CD14-positive monocyte (primary cell): Measurements from ENCODE around the gene OSGEP. TPM values are rescaled to one million over a fixed set of nuclear protein-coding genes. Genes with fewer than 3 reads are reported as not detected.
A peak's percentile ranks its signal among the peaks of the same experiment; 100 is the strongest.

ENCODE experiments used
- DNase-seq, 3 donors: peaks; one replicate each; pipeline ENCODE4 v3.0.0-alpha.2; 2011 to 2022
- H2AFZ ChIP-seq: 2 replicates; pipeline ENCODE4 v1.6.0; 2012; ENCODE audit warnings: mild to moderate bottlenecking, low read depth, low read length, inconsistent platforms; ENCODE audit not compliant: insufficient read depth, poor library complexity, severe bottlenecking
- H3K27ac ChIP-seq, 2 donors: 1 replicate in 1 of 2; 2 replicates in 1 of 2; pipeline ENCODE4 v1.5.1; 2012 to 2013; ENCODE audit warnings: low read length in 2 of 2, control low read depth in 1 of 2, inconsistent platforms in 1 of 2, low read depth in 1 of 2, mild to moderate bottlenecking in 1 of 2
- H3K27me3 ChIP-seq, 2 donors: one replicate each; pipeline versions ENCODE4 v1.6.0 to v1.6.1; 2011 to 2013; ENCODE audit warnings: low read length in 2 of 2; ENCODE audit not compliant: control insufficient read depth in 2 of 2, insufficient read depth in 2 of 2
- H3K36me3 ChIP-seq, 2 donors: replicated peaks in 1 of 2; 1 replicate in 1 of 2; 2 replicates in 1 of 2; pipeline versions ENCODE4 v1.5.1 to v1.6.1; 2012 to 2013; ENCODE audit warnings: low read length in 2 of 2, control low read depth in 1 of 2, inconsistent platforms in 1 of 2, mild to moderate bottlenecking in 1 of 2; ENCODE audit not compliant: insufficient read depth in 2 of 2, control insufficient read depth in 1 of 2
- H3K4me1 ChIP-seq, 2 donors: 1 replicate in 1 of 2; 2 replicates in 1 of 2; pipeline versions ENCODE4 v1.5.1 to v1.6.1; 2012 to 2013; ENCODE audit warnings: low read length in 2 of 2, control low read depth in 1 of 2, inconsistent platforms in 1 of 2, mild to moderate bottlenecking in 1 of 2, moderate library complexity in 1 of 2; ENCODE audit not compliant: insufficient read depth in 2 of 2, control insufficient read depth in 1 of 2
- H3K4me2 ChIP-seq: replicated peaks from 2 replicates; pipeline ENCODE3; 2012; ENCODE audit warnings: low read length, moderate library complexity, mild to moderate bottlenecking; ENCODE audit not compliant: poor library complexity, severe bottlenecking; ENCODE audit errors: extremely low read depth
- H3K4me3 ChIP-seq, 3 experiments: fragments of 200-600 bp in 1 of 3; sonication (generic) in 1 of 3; replicated peaks in 1 of 3; 1 replicate in 2 of 3; 2 replicates in 1 of 3; pipeline ENCODE4 v1.5.1; 2011 to 2013; ENCODE audit warnings: low read length in 3 of 3, mild to moderate bottlenecking in 3 of 3, control low read depth in 2 of 3, low read depth in 2 of 3, inconsistent platforms in 1 of 3, moderate library complexity in 1 of 3
- H3K79me2 ChIP-seq: 2 replicates; pipeline ENCODE4 v1.6.0; 2012; ENCODE audit warnings: mild to moderate bottlenecking, control low read depth, inconsistent platforms, low read length, moderate library complexity; ENCODE audit not compliant: insufficient read depth
- H3K9ac ChIP-seq: 2 replicates; pipeline ENCODE4 v1.6.0; 2017; ENCODE audit warnings: low read length, mild to moderate bottlenecking; ENCODE audit not compliant: insufficient read depth, poor library complexity, severe bottlenecking
- H3K9me3 ChIP-seq, 2 donors: replicated peaks in 1 of 2; 1 replicate in 1 of 2; 2 replicates in 1 of 2; pipeline versions ENCODE4 v1.5.1 to v1.6.1; 2012 to 2013; ENCODE audit warnings: low read length in 2 of 2, control low read depth in 1 of 2; ENCODE audit not compliant: control insufficient read depth in 1 of 2, insufficient read depth in 1 of 2
- H4K20me1 ChIP-seq: 2 replicates; pipeline ENCODE4 v1.6.0; 2012; ENCODE audit warnings: mild to moderate bottlenecking, low read length, control low read depth, moderate library complexity; ENCODE audit not compliant: insufficient read depth
- H3K27ac Mint-ChIP-seq, 7 donors: one replicate each; pipeline ENCODE4 v1.8.0; 2020; ENCODE audit warnings: mild to moderate bottlenecking in 7 of 7, mixed read lengths in 7 of 7, moderate library complexity in 6 of 7, inconsistent platforms in 2 of 7
- H3K27me3 Mint-ChIP-seq, 3 donors: one replicate each; pipeline ENCODE4 v1.8.0; 2021 to 2022; ENCODE audit warnings: low read depth in 3 of 3, mild to moderate bottlenecking in 3 of 3, mixed read lengths in 3 of 3, moderate library complexity in 3 of 3, inconsistent platforms in 1 of 3
- H3K36me3 Mint-ChIP-seq, 2 donors: one replicate each; pipeline ENCODE4 v1.8.0; 2020; ENCODE audit warnings: mixed read lengths in 2 of 2, inconsistent platforms in 1 of 2, mild to moderate bottlenecking in 1 of 2
- H3K4me1 Mint-ChIP-seq: one replicate; pipeline ENCODE4 v1.8.0; 2020; ENCODE audit warnings: mild to moderate bottlenecking, mixed read lengths
- H3K4me3 Mint-ChIP-seq, 2 donors: one replicate each; pipeline ENCODE4 v1.8.0; 2020; ENCODE audit warnings: mild to moderate bottlenecking in 2 of 2, mixed read lengths in 2 of 2, moderate library complexity in 1 of 2
- H3K9me3 Mint-ChIP-seq, 7 donors: one replicate each; pipeline ENCODE4 v1.8.0; 2020 to 2022; ENCODE audit warnings: mixed read lengths in 7 of 7, mild to moderate bottlenecking in 6 of 7, moderate library complexity in 6 of 7, inconsistent platforms in 2 of 7
- WGBS: methylation state at CpG from one replicate; pipeline ENCODE4 v1.1.5; 2013; ENCODE audit warnings: missing lambda C conversion rate; ENCODE audit not compliant: insufficient coverage; 5-methylcytosine and 5-hydroxymethylcytosine counted together
- intact Hi-C, 2 donors: fragments of 100-400 bp; cut with micrococcal nuclease; formaldehyde crosslinking; loops; one replicate each; pipeline versions ENCODE4 v1.15.0 to v1.15.1; 2023
- polyA minus RNA-seq: library from RNA; depleted of rRNA, polyadenylated mRNA; stranded (reverse); fragments of >200 nt; gene quantifications from 2 replicates; pipeline ENCODE4 v1.2.3, GENCODE V29; 2012
- polyA plus RNA-seq, 3 donors: library from polyadenylated mRNA; depleted of rRNA in 1 of 3; unstranded in 2 of 3; stranded (reverse) in 1 of 3; fragments of 300-500 nt in 2 of 3; fragments of >200 nt in 1 of 3; fragmentation: Illumina TruSeq in 2 of 3; gene quantifications; 1 replicate in 2 of 3; 2 replicates in 1 of 3; pipeline ENCODE4 v1.2.3, GENCODE V29; 2012 to 2021
- total RNA-seq, 12 experiments: library from RNA in 1 of 12; stranded (reverse) in 1 of 12; fragments of 120-200 nt in 1 of 12; gene quantifications; one replicate each; pipeline ENCODE4 v1.2.4 and lab custom pipeline; 2013 to 2026; ENCODE audit warnings: mixed read lengths in 6 of 12, inconsistent platforms in 1 of 12
- TF ChIP-seq, protein P1 (sequence below): fragments of 200-600 bp; IDR thresholded peaks from one replicate; pipeline ENCODE4 v1.8.0; 2022; ENCODE audit warnings: antibody characterized with exemption, mild to moderate bottlenecking

OSGEP gene
- total RNA-seq (2013), result 36.3 TPM
- polyA plus RNA-seq (100 to 1,000 TPM in 1 of 3 donors, 10 to 100 TPM in 2; 34.7 to 112 (median 40.0) TPM), polyA minus RNA-seq (14.0 and 19.4 TPM in 2 replicates), total RNA-seq (lab: John Stamatoyannopoulos, UW) (2.9 to 35.8 (median 15.7) reads per million in 11 experiments)

DNA sequence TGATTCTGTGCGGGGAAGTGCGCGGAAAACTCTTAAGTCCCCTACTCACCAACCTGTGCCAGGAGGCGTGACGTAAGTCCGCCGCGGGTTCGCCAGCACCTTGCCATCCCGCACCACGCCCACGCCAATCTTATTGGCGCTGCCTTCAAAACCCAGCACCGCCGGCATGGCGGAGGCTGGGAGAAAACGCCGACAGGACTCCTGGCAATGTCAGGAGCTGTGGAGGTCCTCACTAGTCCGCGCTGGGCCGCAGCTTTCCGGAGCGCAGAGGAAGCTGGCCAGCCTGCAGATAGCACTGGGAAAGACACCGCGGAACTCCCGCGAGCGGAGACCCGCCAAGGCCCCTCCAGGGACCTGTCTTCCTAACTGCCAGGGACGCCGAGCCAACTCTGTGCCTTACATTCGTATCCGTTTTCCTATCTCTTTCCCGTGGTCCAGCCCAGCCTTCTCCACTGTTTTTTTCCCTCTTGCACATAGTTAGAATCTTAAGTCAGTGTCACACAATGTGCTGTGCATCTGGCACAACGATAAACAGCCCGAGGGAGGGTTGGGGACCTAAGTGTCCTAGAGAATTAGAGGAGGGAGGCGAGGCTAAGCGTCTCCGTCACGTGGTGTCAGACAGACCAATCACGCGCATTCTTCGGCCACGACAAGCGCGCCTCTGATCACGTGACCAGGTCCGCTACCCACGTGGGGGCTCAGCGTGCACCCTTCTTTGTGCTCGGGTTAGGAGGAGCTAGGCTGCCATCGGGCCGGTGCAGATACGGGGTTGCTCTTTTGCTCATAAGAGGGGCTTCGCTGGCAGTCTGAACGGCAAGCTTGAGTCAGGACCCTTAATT is at the start of gene OSGEP, which contains the start of gene APEX1:
Gene OSGEP, minus strand, starts transcription at position 297 of the 839 bp plus-strand sequence. Its CDS starts 129 bp downstream, at position 168.
Gene APEX1, plus strand, starts transcription at position 711 of the 839 bp plus-strand sequence. CDS start 420 bp downstream, outside the sequence.
- Histone ChIP-seq H2AFZ (peak within 1 kb of the TSS; percentile 90), H3K36me3 (peaks cover 56 to 62% of the 10 kb centered on the region in 2 donors), H3K27ac (peak within 1 kb of the TSS; percentile 85 to 94), H3K4me1 (peaks cover 52 to 58% of the 10 kb centered on the region in 2 donors), H3K9me3 (no peaks in the 10 kb centered on the region), H3K79me2 (peaks cover 61% of the 10 kb centered on the region), H3K4me2 (peak within 1 kb of the TSS; percentile 80), H4K20me1 (peaks cover 21% of the 10 kb centered on the region), H3K9ac (peak within 1 kb of the TSS; percentile 79), H3K27me3 (no peaks in the 10 kb centered on the region), H3K4me3 (peak within 1 kb of the TSS; percentile 55 to 84 (median 79))
- WGBS, result 0% methylated on average over 43 of the region's 56 CpGs
- TF ChIP-seq, protein P1, sequence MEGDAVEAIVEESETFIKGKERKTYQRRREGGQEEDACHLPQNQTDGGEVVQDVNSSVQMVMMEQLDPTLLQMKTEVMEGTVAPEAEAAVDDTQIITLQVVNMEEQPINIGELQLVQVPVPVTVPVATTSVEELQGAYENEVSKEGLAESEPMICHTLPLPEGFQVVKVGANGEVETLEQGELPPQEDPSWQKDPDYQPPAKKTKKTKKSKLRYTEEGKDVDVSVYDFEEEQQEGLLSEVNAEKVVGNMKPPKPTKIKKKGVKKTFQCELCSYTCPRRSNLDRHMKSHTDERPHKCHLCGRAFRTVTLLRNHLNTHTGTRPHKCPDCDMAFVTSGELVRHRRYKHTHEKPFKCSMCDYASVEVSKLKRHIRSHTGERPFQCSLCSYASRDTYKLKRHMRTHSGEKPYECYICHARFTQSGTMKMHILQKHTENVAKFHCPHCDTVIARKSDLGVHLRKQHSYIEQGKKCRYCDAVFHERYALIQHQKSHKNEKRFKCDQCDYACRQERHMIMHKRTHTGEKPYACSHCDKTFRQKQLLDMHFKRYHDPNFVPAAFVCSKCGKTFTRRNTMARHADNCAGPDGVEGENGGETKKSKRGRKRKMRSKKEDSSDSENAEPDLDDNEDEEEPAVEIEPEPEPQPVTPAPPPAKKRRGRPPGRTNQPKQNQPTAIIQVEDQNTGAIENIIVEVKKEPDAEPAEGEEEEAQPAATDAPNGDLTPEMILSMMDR, result no peak
- Mint-ChIP-seq H3K36me3 (peaks cover 43 to 55% of the 10 kb centered on the region in 2 donors), H3K27ac (peak within 1 kb of the TSS in 1 of 7 donors; percentile 11), H3K9me3 (no peaks in the 10 kb centered on the region), H3K4me1 (peaks cover 5% of the 10 kb centered on the region), H3K27me3 (peaks cover 0 to 1% (median 0%) of the 10 kb centered on the region in 3 donors), H3K4me3 (no peak within 1 kb of the TSS)
- intact Hi-C loops, result loop anchor here (5.0 to 10.0 kb wide), 3 partner anchors 37 to 808 kb away; partner anchors contain the start of gene PARP2 (in 2 of the 2)
- DNase-seq, result peak; percentile 98 to 99 (median 99)

DNA sequence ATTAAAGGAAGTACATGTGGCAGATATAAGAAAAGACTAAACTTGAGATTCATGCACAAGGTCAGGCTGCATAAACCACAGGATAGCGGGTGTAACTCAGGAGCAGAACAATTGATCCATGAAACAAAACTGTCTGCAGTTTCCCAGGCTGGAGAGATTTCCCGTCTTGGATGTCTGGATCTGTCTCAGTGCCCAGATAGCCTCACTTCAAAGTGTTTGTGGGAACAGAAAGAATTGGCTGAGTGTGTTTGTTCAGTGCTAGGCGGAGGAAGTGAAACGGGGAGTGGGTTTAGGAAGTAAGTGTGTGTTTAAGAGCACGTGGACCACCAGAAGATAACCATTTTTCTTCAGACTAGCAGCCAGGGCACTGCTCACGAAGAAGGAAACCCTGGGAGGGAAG is 49.3 kb upstream of the OSGEP start:
- Histone ChIP-seq H3K79me2 (no peaks in the 10 kb centered on the region), H3K9ac (no peak overlapping the region), H2AFZ (peak overlapping the region; percentile 67), H3K27ac (peak overlapping the region in 1 of 2 donors; percentile 29), H3K4me1 (peaks cover 7 to 10% of the 10 kb centered on the region in 2 donors), H3K9me3 (no peaks in the 10 kb centered on the region), H4K20me1 (no peaks in the 10 kb centered on the region), H3K4me3 (peak overlapping the region in 1 of 3 experiments; percentile 17), H3K4me2 (peak overlapping the region; percentile 36), H3K27me3 (no peaks in the 10 kb centered on the region), H3K36me3 (no peaks in the 10 kb centered on the region)
- no peaks in the 10 kb centered on the region for H3K36me3 Mint-ChIP-seq
- peak overlapping the region in 3 of 7 donors; percentile 4 to 84 (median 29) for H3K27ac Mint-ChIP-seq
- intact Hi-C loops, result no loop called here
- TF ChIP-seq, protein P1, result no peak
- DNase-seq, result peak in 1 of 3 donors; percentile 19
- H3K4me1 Mint-ChIP-seq, result peaks cover 15% of the 10 kb centered on the region
- H3K9me3 Mint-ChIP-seq, result peaks cover 0 to 3% (median 2%) of the 10 kb centered on the region in 7 donors
- no peaks in the 10 kb centered on the region for H3K27me3 Mint-ChIP-seq
- WGBS, result 10% methylated on average over 2 of the region's 6 CpGs
- peak overlapping the region in 1 of 2 donors; percentile 48 for H3K4me3 Mint-ChIP-seq
